Measurements from ENCODE around the gene UNC50.

DNA sequence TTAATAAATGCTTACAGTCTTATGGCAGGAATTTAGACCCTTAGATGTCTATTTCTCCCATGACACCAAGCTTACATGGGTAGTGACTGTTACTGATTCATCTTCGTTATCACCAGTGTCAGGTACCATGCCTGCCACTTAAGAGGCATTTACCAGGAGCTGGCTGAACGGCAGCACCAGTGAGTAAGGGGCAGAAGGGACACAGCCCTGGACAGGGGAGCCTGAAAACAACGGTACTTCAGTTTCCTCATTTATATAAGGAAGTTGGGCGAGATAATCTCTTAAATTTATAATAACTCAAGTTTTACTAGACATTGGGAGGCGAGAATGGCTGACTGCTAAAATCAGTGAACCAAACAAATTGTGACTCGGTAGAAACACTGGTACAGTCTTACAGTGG is 1.3 kb upstream of the UNC50 start:
- TF ChIP-seq, protein P1, sequence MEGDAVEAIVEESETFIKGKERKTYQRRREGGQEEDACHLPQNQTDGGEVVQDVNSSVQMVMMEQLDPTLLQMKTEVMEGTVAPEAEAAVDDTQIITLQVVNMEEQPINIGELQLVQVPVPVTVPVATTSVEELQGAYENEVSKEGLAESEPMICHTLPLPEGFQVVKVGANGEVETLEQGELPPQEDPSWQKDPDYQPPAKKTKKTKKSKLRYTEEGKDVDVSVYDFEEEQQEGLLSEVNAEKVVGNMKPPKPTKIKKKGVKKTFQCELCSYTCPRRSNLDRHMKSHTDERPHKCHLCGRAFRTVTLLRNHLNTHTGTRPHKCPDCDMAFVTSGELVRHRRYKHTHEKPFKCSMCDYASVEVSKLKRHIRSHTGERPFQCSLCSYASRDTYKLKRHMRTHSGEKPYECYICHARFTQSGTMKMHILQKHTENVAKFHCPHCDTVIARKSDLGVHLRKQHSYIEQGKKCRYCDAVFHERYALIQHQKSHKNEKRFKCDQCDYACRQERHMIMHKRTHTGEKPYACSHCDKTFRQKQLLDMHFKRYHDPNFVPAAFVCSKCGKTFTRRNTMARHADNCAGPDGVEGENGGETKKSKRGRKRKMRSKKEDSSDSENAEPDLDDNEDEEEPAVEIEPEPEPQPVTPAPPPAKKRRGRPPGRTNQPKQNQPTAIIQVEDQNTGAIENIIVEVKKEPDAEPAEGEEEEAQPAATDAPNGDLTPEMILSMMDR (IDR thresholded peaks at IDR 0.05; ENCODE audit: low read depth, low read length): no peak
- no peak for TF ChIP-seq POLR2A (IDR thresholded peaks at IDR 0.05; ENCODE audit: extremely low read depth, insufficient read length)
